WERI-Rb-1 (cell line): ENCODE data around the gene EIF4E2.

Source experiments
- DNase-seq: peaks from one replicate; pipeline ENCODE4 v3.0.0-alpha.2; 2020
- H3K27ac ChIP-seq: fragments of 250-450 bp; sonication (Bioruptor Pico); 2 replicates; pipeline ENCODE4 v1.5.1; 2020; ENCODE audit warnings: mild to moderate bottlenecking, moderate library complexity
- H3K27me3 ChIP-seq: fragments of 250-450 bp; sonication (Bioruptor Pico); 2 replicates; pipeline ENCODE4 v1.5.1; 2021; ENCODE audit warnings: mild to moderate bottlenecking, low read depth, moderate library complexity; ENCODE audit not compliant: insufficient read depth, severe bottlenecking
- H3K36me3 ChIP-seq: fragments of 250-450 bp; sonication (Bioruptor Pico); 2 replicates; pipeline ENCODE4 v1.5.1; 2020; ENCODE audit warnings: mild to moderate bottlenecking, moderate library complexity
- H3K4me3 ChIP-seq: 2 replicates; pipeline ENCODE4 v1.5.1; 2011; ENCODE audit warnings: low read depth, mild to moderate bottlenecking, control low read depth, low read length
- H3K9me3 ChIP-seq: fragments of 250-450 bp; sonication (Bioruptor Pico); 2 replicates; pipeline ENCODE4 v1.5.1; 2021; ENCODE audit warnings: mild to moderate bottlenecking, moderate library complexity; ENCODE audit not compliant: severe bottlenecking
- CTCF ChIP-seq: IDR thresholded peaks from 2 replicates; pipeline ENCODE4 v1.5.1; 2011; ENCODE audit warnings: low read depth, mild to moderate bottlenecking, control low read depth, inconsistent platforms, low read length

Gene EIF4E2

GRCh38 chr2:232586943-232587505 is 36.5 kb downstream of the EIF4E2 start:
- Histone ChIP-seq H3K27me3 (no peaks in the 10 kb centered on the region), H3K9me3 (no peaks in the 10 kb centered on the region), H3K27ac (no peak overlapping the region), H3K36me3 (no peaks in the 10 kb centered on the region; the same call in 1 of the 2 replicates), H3K4me3 (no peak overlapping the region)
- no peak for DNase-seq
- no peak for TF ChIP-seq CTCF

GRCh38 chr2:232587512-232587911 is 37.0 kb downstream of the EIF4E2 start:
- Histone ChIP-seq H3K27ac (no peak overlapping the region), H3K36me3 (no peaks in the 10 kb centered on the region), H3K4me3 (no peak overlapping the region), H3K27me3 (no peaks in the 10 kb centered on the region), H3K9me3 (no peaks in the 10 kb centered on the region)
- no peak for DNase-seq
- TF ChIP-seq CTCF: no peak

GRCh38 chr2:232588031-232588430 is 37.5 kb downstream of the EIF4E2 start:
- TF ChIP-seq CTCF: no peak
- H3K27ac ChIP-seq: no peak overlapping the region
- no peaks in the 10 kb centered on the region for H3K9me3 ChIP-seq
- no peaks in the 10 kb centered on the region for H3K27me3 ChIP-seq
- no peaks in the 10 kb centered on the region for H3K36me3 ChIP-seq
- no peak for DNase-seq
- H3K4me3 ChIP-seq: no peak overlapping the region

- DNase-seq: no peak
- no peaks in the 10 kb centered on the region for H3K27me3 ChIP-seq
- H3K27ac ChIP-seq: no peak overlapping the region
- no peaks in the 10 kb centered on the region for H3K36me3 ChIP-seq
- H3K4me3 ChIP-seq: no peak overlapping the region
- no peak for TF ChIP-seq CTCF
- no peaks in the 10 kb centered on the region for H3K9me3 ChIP-seq
Measured at GRCh38 chr2:232588680-232589585, 38.4 kb downstream of the EIF4E2 start.

GRCh38 chr2:232592772-232593395 is 42.4 kb downstream of the EIF4E2 start:
- Histone ChIP-seq H3K4me3 (no peak overlapping the region), H3K9me3 (no peaks in the 10 kb centered on the region), H3K36me3 (no peaks in the 10 kb centered on the region), H3K27me3 (no peaks in the 10 kb centered on the region), H3K27ac (no peak overlapping the region)
- TF ChIP-seq CTCF: peak; percentile 33
- no peak for DNase-seq
